Spleen (tissue), 11 donors: ENCODE data around the gene NCOA3. TPM values are rescaled to one million over a fixed set of nuclear protein-coding genes. Genes with fewer than 3 reads are reported as not detected.
A peak's percentile ranks its signal among the peaks of the same experiment; 100 is the strongest.
"Not testable (repeated sequence)": the region's sequence is repeated elsewhere in the genome, so short reads cannot be mapped to it uniquely, and the experiment has no call there.

Experiments used
- DNase-seq: peaks from one replicate; pipeline ENCODE4 v3.0.0-alpha.2; 2020
- H3K27ac ChIP-seq, 8 donors: fragments of 200-600 bp; sonication (generic) in 7 of 8; 1 replicate in 4 of 8; 2 replicates in 4 of 8; pipeline versions ENCODE4 v1.5.0 to v1.8.0; 2016 to 2021; ENCODE audit warnings: inconsistent platforms in 4 of 8, mild to moderate bottlenecking in 4 of 8, moderate library complexity in 1 of 8
- H3K27me3 ChIP-seq, 7 donors: fragments of 200-600 bp; sonication (generic) in 6 of 7; replicated peaks in 1 of 7; 1 replicate in 4 of 7; 2 replicates in 3 of 7; pipeline versions ENCODE4 v1.5.0 to v1.8.0; 2016 to 2021; ENCODE audit warnings: inconsistent platforms in 3 of 7, mild to moderate bottlenecking in 1 of 7
- H3K36me3 ChIP-seq, 6 donors: fragments of 200-600 bp; sonication (generic) in 5 of 6; 1 replicate in 4 of 6; 2 replicates in 2 of 6; pipeline versions ENCODE4 v1.5.0 to v1.8.0; 2016 to 2021; ENCODE audit warnings: inconsistent platforms in 2 of 6
- H3K4me1 ChIP-seq, 6 donors: fragments of 200-600 bp; sonication (generic) in 5 of 6; 1 replicate in 3 of 6; 2 replicates in 3 of 6; pipeline versions ENCODE4 v1.5.0 to v1.8.0; 2016 to 2021; ENCODE audit warnings: inconsistent platforms in 3 of 6
- H3K4me3 ChIP-seq, 8 donors: fragments of 200-600 bp; sonication (generic) in 7 of 8; 1 replicate in 4 of 8; 2 replicates in 4 of 8; pipeline versions ENCODE4 v1.5.0 to v1.8.0; 2016 to 2021; ENCODE audit warnings: inconsistent platforms in 4 of 8, mild to moderate bottlenecking in 4 of 8, moderate library complexity in 2 of 8
- H3K9me3 ChIP-seq, 8 donors: fragments of 200-600 bp; sonication (generic) in 7 of 8; 1 replicate in 4 of 8; 2 replicates in 4 of 8; pipeline versions ENCODE4 v1.5.0 to v1.8.0; 2016 to 2021; ENCODE audit warnings: inconsistent platforms in 4 of 8
- POLR2A ChIP-seq, 3 donors: fragments of 450-650 bp; IDR thresholded peaks; one replicate each; pipeline ENCODE4 v1.5.1; 2017; ENCODE audit warnings: antibody characterized with exemption in 3 of 3, mild to moderate bottlenecking in 1 of 3
- POLR2AphosphoS5 ChIP-seq, 3 donors: sonication (generic); formaldehyde crosslinking; IDR thresholded peaks; one replicate each; pipeline ENCODE4 v1.5.1; 2017; ENCODE audit warnings: antibody characterized with exemption in 3 of 3
- WGBS, 5 donors: extraction: QIAGEN DNeasy Blood & Tissue Kit in 3 of 5; methylation state at CpG; one replicate each; pipeline versions ENCODE4 v1.1.5 to v1.1.7; 2013 to 2018; 5-methylcytosine and 5-hydroxymethylcytosine counted together
- intact Hi-C: fragments of 100-400 bp; cut with DNase I; formaldehyde crosslinking; loops from one replicate; pipeline ENCODE4 v1.15.0; 2023; ENCODE audit warnings: low total_unique reads
- polyA plus RNA-seq, 3 donors: library from polyadenylated mRNA; stranded (reverse); fragments of 200-250 nt; gene quantifications; one replicate each; pipeline ENCODE4 v1.2.1, GENCODE V29; 2013
- total RNA-seq, 7 donors: library from RNA; depleted of rRNA in 3 of 7; stranded (reverse); fragments of >200 nt in 3 of 7; fragmentation: NEBNext Ultra II Directional in 4 of 7; extraction: Animal tissue kit (Norgen Biotek cat#: 25700) in 4 of 7; gene quantifications; one replicate each; pipeline versions ENCODE4 v1.1.0 to v1.2.1, GENCODE V29; 2016 to 2021
- TF ChIP-seq, protein P1 (sequence below), 11 experiments: fragments of 200-600 bp in 7 of 11; fragments of 450-650 bp in 4 of 11; sonication (generic) in 4 of 11; IDR thresholded peaks in 8 of 11; conservative IDR thresholded peaks in 3 of 11; 1 replicate in 7 of 11; 2 replicates in 4 of 11; pipeline versions ENCODE4 v1.4.0 to v1.8.0; 2016 to 2021; ENCODE audit warnings: antibody characterized with exemption in 11 of 11, inconsistent platforms in 4 of 11, mild to moderate bottlenecking in 1 of 11
- donor health status: healthy with polysubstance abuse.
- donor health status: DM: no; HTN: no; CAD: no; lungs with moderate emphysema.
- donor health status: DM: no; HTN: no; CAD: no.
- donor health status: Bipolar disorder and iron deficiency.
- donor health status: healthy.
- donor health status: DM: no; HTN: no; CAD: no.
- donor health status: DM: yes; HTN: yes; CAD: no.

Gene NCOA3
- total and polyA plus RNA-seq, 10 donors = 12.5 to 93.7 (median 82.2) TPM

DNA sequence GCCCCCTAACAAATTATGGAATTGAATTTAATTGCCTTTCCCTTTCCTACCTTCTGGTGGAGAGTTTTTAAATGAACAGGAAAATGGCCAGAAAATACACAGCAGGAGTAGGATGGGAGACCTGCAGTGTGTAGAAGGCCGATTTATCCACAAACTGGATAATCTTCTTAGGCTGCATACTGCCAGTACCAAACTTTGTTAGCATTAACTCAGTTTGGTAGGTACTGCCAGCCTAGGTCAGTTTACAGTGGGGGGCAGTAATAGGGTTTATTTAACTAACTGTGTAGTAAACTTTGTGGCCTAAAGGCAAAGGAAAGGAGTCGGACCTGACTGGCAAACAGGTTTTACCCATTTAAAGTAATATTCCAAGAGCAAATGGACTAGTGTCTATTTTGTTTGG is 4.6 kb downstream of the NCOA3 start:
- H3K4me1 ChIP-seq = peaks cover 38 to 88% (median 78%) of the 10 kb centered on the region in 6 donors
- peak overlapping the region in 4 of 8 donors; percentile 5 to 37 (median 18) for H3K27ac ChIP-seq
- intact Hi-C loops = loop anchor here (10.0 kb wide), 1 partner anchor 108 kb away; no protein-coding TSS in a partner anchor
- no peak for DNase-seq
- peak overlapping the region in 1 of 8 donors; percentile 23 for H3K4me3 ChIP-seq
- H3K27me3 ChIP-seq = no peaks in the 10 kb centered on the region
- no peaks in the 10 kb centered on the region for H3K9me3 ChIP-seq
- no peak for TF ChIP-seq POLR2A (IDR thresholded peaks at IDR 0.05)
- TF ChIP-seq, protein P1, sequence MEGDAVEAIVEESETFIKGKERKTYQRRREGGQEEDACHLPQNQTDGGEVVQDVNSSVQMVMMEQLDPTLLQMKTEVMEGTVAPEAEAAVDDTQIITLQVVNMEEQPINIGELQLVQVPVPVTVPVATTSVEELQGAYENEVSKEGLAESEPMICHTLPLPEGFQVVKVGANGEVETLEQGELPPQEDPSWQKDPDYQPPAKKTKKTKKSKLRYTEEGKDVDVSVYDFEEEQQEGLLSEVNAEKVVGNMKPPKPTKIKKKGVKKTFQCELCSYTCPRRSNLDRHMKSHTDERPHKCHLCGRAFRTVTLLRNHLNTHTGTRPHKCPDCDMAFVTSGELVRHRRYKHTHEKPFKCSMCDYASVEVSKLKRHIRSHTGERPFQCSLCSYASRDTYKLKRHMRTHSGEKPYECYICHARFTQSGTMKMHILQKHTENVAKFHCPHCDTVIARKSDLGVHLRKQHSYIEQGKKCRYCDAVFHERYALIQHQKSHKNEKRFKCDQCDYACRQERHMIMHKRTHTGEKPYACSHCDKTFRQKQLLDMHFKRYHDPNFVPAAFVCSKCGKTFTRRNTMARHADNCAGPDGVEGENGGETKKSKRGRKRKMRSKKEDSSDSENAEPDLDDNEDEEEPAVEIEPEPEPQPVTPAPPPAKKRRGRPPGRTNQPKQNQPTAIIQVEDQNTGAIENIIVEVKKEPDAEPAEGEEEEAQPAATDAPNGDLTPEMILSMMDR (IDR thresholded peaks at IDR 0.05 in 8 of 11, conservative IDR thresholded peaks at IDR 0.05 in 3 of 11) = no peak
- no peak for TF ChIP-seq POLR2AphosphoS5 (IDR thresholded peaks at IDR 0.05)
- 60 to 83% (median 80%) methylated on average over 2 of the region's 2 CpGs for WGBS, 5 donors
- peaks cover 0 to 7% (median 0%) of the 10 kb centered on the region in 6 donors for H3K36me3 ChIP-seq

DNA sequence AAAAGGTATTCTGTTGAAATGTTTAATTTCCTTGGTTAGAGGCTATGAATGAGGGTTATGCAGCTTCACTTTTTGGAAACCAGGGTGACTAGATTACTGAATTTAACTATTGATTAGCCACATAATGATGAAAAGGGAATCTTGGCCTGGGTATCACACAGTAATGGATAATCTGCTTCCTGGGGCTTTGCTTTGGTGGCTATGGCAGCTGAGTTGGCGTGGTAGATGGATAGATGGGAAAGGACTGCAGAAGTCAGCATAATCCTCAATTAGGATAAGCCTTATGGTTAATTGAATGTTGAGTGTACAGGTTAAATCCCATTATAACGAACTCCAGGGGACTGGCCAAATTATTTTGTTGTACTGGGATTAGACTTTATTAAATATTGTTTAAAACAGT is 5.2 kb downstream of the NCOA3 start:
- no peak for DNase-seq
- Histone ChIP-seq H3K4me3 (peak overlapping the region in 1 of 8 donors; percentile 23), H3K4me1 (peaks cover 37 to 90% (median 80%) of the 10 kb centered on the region in 6 donors), H3K27me3 (no peaks in the 10 kb centered on the region), H3K36me3 (peaks cover 0 to 7% (median 0%) of the 10 kb centered on the region in 6 donors), H3K27ac (peak overlapping the region in 3 of 8 donors; percentile 11 to 43 (median 25)), H3K9me3 (no peaks in the 10 kb centered on the region)
- TF ChIP-seq, protein P1 (IDR thresholded peaks at IDR 0.05 in 8 of 11, conservative IDR thresholded peaks at IDR 0.05 in 3 of 11) = no peak
- TF ChIP-seq POLR2A (IDR thresholded peaks at IDR 0.05) = no peak
- no peak for TF ChIP-seq POLR2AphosphoS5 (IDR thresholded peaks at IDR 0.05)
- WGBS, 5 donors = 37 to 87% (median 45%) methylated on average over 2 of the region's 2 CpGs
- intact Hi-C loops = loop anchor here (10.0 kb wide), 1 partner anchor 108 kb away; no protein-coding TSS in a partner anchor

DNA sequence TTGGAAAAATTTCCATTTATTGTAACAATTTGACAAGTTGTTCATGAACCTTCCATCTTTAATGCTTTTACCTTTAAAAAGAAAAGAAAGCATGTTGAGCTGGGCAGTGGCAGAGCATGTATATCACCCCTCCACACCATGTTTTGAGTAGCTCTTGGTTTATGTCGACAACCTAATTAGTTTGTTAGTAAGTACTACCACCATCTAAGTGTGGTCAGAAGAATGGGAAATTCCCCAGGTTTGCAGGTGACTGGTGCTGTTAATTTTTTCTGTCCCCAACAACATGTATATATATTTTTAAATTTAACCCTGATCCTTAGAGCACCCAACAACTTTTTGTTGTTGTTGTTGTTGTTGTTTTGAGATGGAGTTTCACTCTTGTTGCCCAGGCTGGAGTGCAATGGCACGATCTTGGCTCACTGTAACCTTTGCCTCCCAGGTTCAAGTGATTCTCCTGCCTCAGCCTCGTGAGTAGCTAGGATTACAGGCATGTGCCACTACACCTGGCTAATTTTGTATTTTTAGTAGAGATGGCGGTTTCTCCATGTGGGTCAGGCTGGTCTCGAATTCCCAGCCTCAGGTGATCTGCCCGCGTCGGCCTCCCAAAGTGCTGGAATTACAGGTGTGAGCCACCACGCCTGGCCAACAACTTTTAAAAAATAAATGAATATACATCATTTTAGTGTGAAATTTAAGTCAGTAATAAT is 5.7 kb downstream of the NCOA3 start:
- intact Hi-C loops = loop anchor here (10.0 kb wide), 1 partner anchor 107 kb away; no protein-coding TSS in a partner anchor
- H3K9me3 ChIP-seq, DNase-seq, H3K4me3 ChIP-seq, H3K27me3 ChIP-seq: not testable (repeated sequence)
- 86 to 90% (median 89%) methylated on average over 9 of the region's 9 CpGs for WGBS, 5 donors
- Histone ChIP-seq H3K27ac (peak overlapping the region in 5 of 8 donors; percentile 13 to 43 (median 25)), H3K4me1 (peaks cover 37 to 96% (median 82%) of the 10 kb centered on the region in 6 donors), H3K36me3 (peaks cover 0 to 11% (median 0%) of the 10 kb centered on the region in 6 donors)

DNA sequence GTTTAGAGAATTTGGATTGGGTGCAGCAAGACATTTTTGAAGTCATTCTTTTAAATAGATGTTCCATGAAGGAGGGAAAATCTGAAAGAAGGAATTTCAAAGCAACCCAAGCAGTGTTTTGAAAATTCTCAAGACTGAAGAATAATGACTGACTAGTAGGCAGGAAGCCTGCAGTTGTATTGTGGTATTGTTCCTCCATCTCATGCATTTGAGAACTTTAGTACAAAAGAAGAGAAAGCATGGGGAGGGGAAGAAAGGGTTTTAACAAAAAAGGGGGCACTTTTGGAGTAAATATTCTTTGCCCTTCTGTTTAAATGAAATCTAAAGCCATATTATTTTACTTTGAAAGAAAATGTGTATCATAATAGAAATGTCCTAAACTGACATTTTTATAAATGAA is 6.6 kb downstream of the NCOA3 start:
- H3K27ac ChIP-seq = peak overlapping the region in 3 of 8 donors; percentile 14 to 43 (median 27)
- no peak overlapping the region for H3K4me3 ChIP-seq
- peaks cover 37 to 99% (median 84%) of the 10 kb centered on the region in 6 donors for H3K4me1 ChIP-seq
- no peak for DNase-seq
- TF ChIP-seq POLR2A (IDR thresholded peaks at IDR 0.05) = no peak
- TF ChIP-seq, protein P1 (IDR thresholded peaks at IDR 0.05 in 8 of 11, conservative IDR thresholded peaks at IDR 0.05 in 3 of 11) = peak in 2 of 11 experiments; percentile 8 to 12
- intact Hi-C loops = loop anchor here (10.0 kb wide), 1 partner anchor 107 kb away; no protein-coding TSS in a partner anchor
- H3K27me3 ChIP-seq = no peaks in the 10 kb centered on the region
- peaks cover 0 to 18% (median 0%) of the 10 kb centered on the region in 6 donors for H3K36me3 ChIP-seq
- no peaks in the 10 kb centered on the region for H3K9me3 ChIP-seq
